SJCRH30 (cell line): ENCODE measurements around the gene NCOA1. TPM values are rescaled to one million over a fixed set of nuclear protein-coding genes. Genes with fewer than 3 reads are reported as not detected.
A peak's percentile ranks its signal among the peaks of the same experiment; 100 is the strongest.
"Not testable (repeated sequence)": the region's sequence is repeated elsewhere in the genome, so short reads cannot be mapped to it uniquely, and the experiment has no call there.

Experiments used
- DNase-seq, 2 experiments: peaks; one replicate each; pipeline ENCODE4 v3.0.0-alpha.2; 2015 to 2020
- H3K27ac ChIP-seq: fragments of 250-450 bp; sonication (Bioruptor Pico); 2 replicates; pipeline ENCODE4 v1.5.1; 2020; ENCODE audit warnings: mild to moderate bottlenecking, moderate library complexity
- H3K27me3 ChIP-seq: fragments of 250-450 bp; sonication (Bioruptor Pico); 2 replicates; pipeline ENCODE4 v1.5.1; 2020; ENCODE audit warnings: mild to moderate bottlenecking, moderate library complexity
- H3K36me3 ChIP-seq: fragments of 250-450 bp; sonication (Bioruptor Pico); 2 replicates; pipeline ENCODE4 v1.5.1; 2020; ENCODE audit warnings: mild to moderate bottlenecking, moderate library complexity
- H3K4me1 ChIP-seq: fragments of 250-450 bp; sonication (Bioruptor Pico); 2 replicates; pipeline ENCODE4 v1.5.1; 2020; ENCODE audit warnings: mild to moderate bottlenecking, moderate library complexity
- H3K4me3 ChIP-seq: fragments of 250-450 bp; sonication (Bioruptor Pico); 2 replicates; pipeline ENCODE4 v1.5.1; 2020; ENCODE audit warnings: mild to moderate bottlenecking, moderate library complexity
- H3K9me3 ChIP-seq: fragments of 250-450 bp; sonication (Bioruptor Pico); replicated peaks from 2 replicates; pipeline ENCODE4 v1.5.1; 2020; ENCODE audit warnings: mild to moderate bottlenecking, moderate library complexity
- total RNA-seq: library from RNA; depleted of rRNA; stranded (reverse); fragments of >200 nt; shearing (Covaris generic); gene quantifications from 2 replicates; pipeline ENCODE4 v1.2.3, GENCODE V29; 2014

NCOA1 gene
- total RNA-seq, 1 experiment from 2014 or later, result 121 TPM

- peaks cover 2% of the 10 kb centered on the region; the same call in 1 of the 2 replicates for H3K36me3 ChIP-seq
These were observed 297.8 kb downstream of the NCOA1 start for GRCh38 chr2:24788816-24789215.

GRCh38 chr2:24791452-24791851 is 300.4 kb downstream of the NCOA1 start:
- no peak for DNase-seq
- H3K36me3 ChIP-seq, result peaks cover 22% of the 10 kb centered on the region

More at GRCh38 chr2:24788816-24789215, 297.8 kb downstream of the NCOA1 start:
- Histone ChIP-seq H3K4me3 (no peak overlapping the region), H3K27ac (no peak overlapping the region), H3K9me3 (no peaks in the 10 kb centered on the region; the same call in 1 of the 2 replicates), H3K4me1 (peaks cover 6% of the 10 kb centered on the region), H3K27me3 (no peaks in the 10 kb centered on the region)
- DNase-seq, result no peak

GRCh38 chr2:24792542-24792873 is 301.5 kb downstream of the NCOA1 start:
- no peaks in the 10 kb centered on the region for H3K9me3 ChIP-seq
- no peak for DNase-seq
- peak overlapping the region; percentile 97 for H3K4me3 ChIP-seq
- peaks cover 4% of the 10 kb centered on the region for H3K4me1 ChIP-seq
- peaks cover 33% of the 10 kb centered on the region for H3K36me3 ChIP-seq
- no peaks in the 10 kb centered on the region for H3K27me3 ChIP-seq
- peak overlapping the region; percentile 99 for H3K27ac ChIP-seq

More at GRCh38 chr2:24791452-24791851, 300.4 kb downstream of the NCOA1 start:
- H3K27ac ChIP-seq, result no peak overlapping the region
- no peak overlapping the region for H3K4me3 ChIP-seq
- H3K9me3 ChIP-seq, result no peaks in the 10 kb centered on the region
- H3K4me1 ChIP-seq, result peaks cover 4% of the 10 kb centered on the region
- no peaks in the 10 kb centered on the region for H3K27me3 ChIP-seq

- no peaks in the 10 kb centered on the region for H3K9me3 ChIP-seq
- peak within 1 kb of the TSS; percentile 99 for H3K27ac ChIP-seq
- H3K27me3 ChIP-seq, result no peaks in the 10 kb centered on the region
- peak within 1 kb of the TSS; percentile 97 for H3K4me3 ChIP-seq
- peaks cover 4% of the 10 kb centered on the region for H3K4me1 ChIP-seq
- peak; percentile 99 for DNase-seq
- peaks cover 39% of the 10 kb centered on the region for H3K36me3 ChIP-seq
These were observed 302.1 kb downstream of the NCOA1 start, which contains the start of the genes CENPO and PTRHD1 for GRCh38 chr2:24792874-24793760. Gene CENPO, plus strand, starts transcription at chr2:24793425. Its CDS starts 495 bp downstream, at chr2:24793920. Gene PTRHD1, minus strand, starts transcription at chr2:24793391. Its CDS starts 14 bp downstream, at chr2:24793377.

- no peaks in the 10 kb centered on the region for H3K27me3 ChIP-seq
- peaks cover 43% of the 10 kb centered on the region for H3K36me3 ChIP-seq
- peaks cover 4% of the 10 kb centered on the region for H3K4me1 ChIP-seq
- H3K4me3 ChIP-seq, result peak overlapping the region; percentile 97
- DNase-seq, result peak; percentile 67 to 80
- peak overlapping the region; percentile 99 for H3K27ac ChIP-seq
- no peaks in the 10 kb centered on the region for H3K9me3 ChIP-seq
These were observed 302.8 kb downstream of the NCOA1 start for GRCh38 chr2:24793761-24794435.

GRCh38 chr2:24797644-24798043 is 306.6 kb downstream of the NCOA1 start:
- Histone ChIP-seq H3K36me3 (peaks cover 76% of the 10 kb centered on the region), H3K9me3 (peaks cover 13% of the 10 kb centered on the region), H3K4me1 (peaks cover 4% of the 10 kb centered on the region), H3K4me3 (no peak overlapping the region), H3K27ac (no peak overlapping the region), H3K27me3 (no peaks in the 10 kb centered on the region)
- no peak for DNase-seq

GRCh38 chr2:24800487-24800886 is 309.4 kb downstream of the NCOA1 start:
- H3K27me3 ChIP-seq, H3K4me3 ChIP-seq, H3K27ac ChIP-seq, DNase-seq, H3K4me1 ChIP-seq: not testable (repeated sequence)
- Histone ChIP-seq H3K36me3 (peaks cover 83% of the 10 kb centered on the region), H3K9me3 (peaks cover 17% of the 10 kb centered on the region)

GRCh38 chr2:24805811-24806660 is 315.0 kb downstream of the NCOA1 start:
- H3K27me3 ChIP-seq, H3K27ac ChIP-seq, DNase-seq, H3K4me1 ChIP-seq, H3K4me3 ChIP-seq: not testable (repeated sequence)
- peaks cover 75% of the 10 kb centered on the region for H3K36me3 ChIP-seq
- peaks cover 13% of the 10 kb centered on the region for H3K9me3 ChIP-seq

GRCh38 chr2:24806661-24807036 is 315.6 kb downstream of the NCOA1 start:
- H3K9me3 ChIP-seq, result peaks cover 11% of the 10 kb centered on the region
- no peak overlapping the region for H3K27ac ChIP-seq
- H3K4me1 ChIP-seq, result peaks cover 3% of the 10 kb centered on the region; the same call in 1 of the 2 replicates
- DNase-seq, result no peak
- peaks cover 71% of the 10 kb centered on the region for H3K36me3 ChIP-seq
- no peaks in the 10 kb centered on the region for H3K27me3 ChIP-seq
- no peak overlapping the region for H3K4me3 ChIP-seq

- Histone ChIP-seq H3K36me3 (peaks cover 83% of the 10 kb centered on the region), H3K9me3 (peaks cover 3% of the 10 kb centered on the region; the same call in 1 of the 2 replicates), H3K27me3 (no peaks in the 10 kb centered on the region), H3K4me1 (peaks cover 7% of the 10 kb centered on the region), H3K27ac (no peak overlapping the region), H3K4me3 (no peak overlapping the region)
- no peak for DNase-seq
These were observed 318.4 kb downstream of the NCOA1 start for GRCh38 chr2:24809316-24810007.

- Histone ChIP-seq H3K27ac (no peak overlapping the region), H3K4me3 (no peak overlapping the region), H3K27me3 (no peaks in the 10 kb centered on the region), H3K36me3 (peaks cover 89% of the 10 kb centered on the region), H3K4me1 (peaks cover 7% of the 10 kb centered on the region), H3K9me3 (no peaks in the 10 kb centered on the region)
- no peak for DNase-seq
These were observed 322.7 kb downstream of the NCOA1 start for GRCh38 chr2:24813691-24814137.

- peaks cover 92% of the 10 kb centered on the region for H3K36me3 ChIP-seq
- no peaks in the 10 kb centered on the region for H3K27me3 ChIP-seq
- H3K27ac ChIP-seq, result no peak overlapping the region
- DNase-seq, result no peak
- peaks cover 4% of the 10 kb centered on the region; the same call in 1 of the 2 replicates for H3K4me1 ChIP-seq
- H3K4me3 ChIP-seq, result no peak overlapping the region
- H3K9me3 ChIP-seq, result no peaks in the 10 kb centered on the region
These were observed 323.5 kb downstream of the NCOA1 start for GRCh38 chr2:24814516-24814915.

- H3K4me3 ChIP-seq, result no peak overlapping the region
- H3K4me1 ChIP-seq, result peaks cover 4% of the 10 kb centered on the region; the same call in 1 of the 2 replicates
- H3K36me3 ChIP-seq, result peaks cover 92% of the 10 kb centered on the region
- no peak overlapping the region for H3K27ac ChIP-seq
- H3K27me3 ChIP-seq, result no peaks in the 10 kb centered on the region
- no peaks in the 10 kb centered on the region for H3K9me3 ChIP-seq
- DNase-seq, result no peak
These were observed 324.1 kb downstream of the NCOA1 start for GRCh38 chr2:24815171-24815570.

- Histone ChIP-seq H3K36me3 (peaks cover 97% of the 10 kb centered on the region), H3K27me3 (no peaks in the 10 kb centered on the region), H3K27ac (no peak overlapping the region)
These were observed 325.4 kb downstream of the NCOA1 start for GRCh38 chr2:24816404-24816803.

More at GRCh38 chr2:24816404-24816803, 325.4 kb downstream of the NCOA1 start:
- Histone ChIP-seq H3K4me1 (peaks cover 4% of the 10 kb centered on the region; the same call in 1 of the 2 replicates), H3K4me3 (no peak overlapping the region), H3K9me3 (no peaks in the 10 kb centered on the region)
- DNase-seq, result no peak
